GM19324 (cell line): ENCODE data around the gene RMDN3.

Experiments
- ATAC-seq: cut with Tn5 transposase; IDR thresholded peaks from one replicate; pipeline ENCODE4 v1.9.1; 2021; ENCODE audit warnings: mild to moderate bottlenecking, moderate library complexity; ENCODE audit not compliant: unreplicated experiment, low FRiP score

RMDN3 gene

GRCh38 chr15:40697916-40698315 is 57.1 kb downstream of the RMDN3 start:
- no peak for ATAC-seq

GRCh38 chr15:40696228-40696627 is 58.8 kb downstream of the RMDN3 start:
- no peak for ATAC-seq

DNA sequence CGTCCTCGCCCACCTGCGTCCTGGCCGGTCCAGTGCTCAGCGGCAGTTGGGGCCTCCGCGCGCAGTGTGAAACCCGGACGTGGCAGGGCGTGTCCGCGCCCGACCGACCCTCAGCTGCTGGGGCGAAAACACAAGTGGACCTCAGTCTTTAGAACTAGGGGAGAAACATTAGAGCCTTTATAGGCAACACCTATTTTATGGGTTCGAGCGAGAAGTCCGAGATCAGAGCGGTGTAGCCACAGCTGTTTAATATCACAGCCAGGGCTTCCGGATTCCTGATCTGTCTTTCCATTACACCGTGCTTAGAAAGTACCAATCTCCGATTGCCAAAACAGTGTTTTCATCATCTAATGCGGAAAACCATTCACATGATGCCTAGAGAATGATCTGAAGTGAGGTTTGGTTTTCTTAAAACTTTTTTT is 59.6 kb downstream of the RMDN3 start:
- peak; percentile 19 for ATAC-seq

DNA sequence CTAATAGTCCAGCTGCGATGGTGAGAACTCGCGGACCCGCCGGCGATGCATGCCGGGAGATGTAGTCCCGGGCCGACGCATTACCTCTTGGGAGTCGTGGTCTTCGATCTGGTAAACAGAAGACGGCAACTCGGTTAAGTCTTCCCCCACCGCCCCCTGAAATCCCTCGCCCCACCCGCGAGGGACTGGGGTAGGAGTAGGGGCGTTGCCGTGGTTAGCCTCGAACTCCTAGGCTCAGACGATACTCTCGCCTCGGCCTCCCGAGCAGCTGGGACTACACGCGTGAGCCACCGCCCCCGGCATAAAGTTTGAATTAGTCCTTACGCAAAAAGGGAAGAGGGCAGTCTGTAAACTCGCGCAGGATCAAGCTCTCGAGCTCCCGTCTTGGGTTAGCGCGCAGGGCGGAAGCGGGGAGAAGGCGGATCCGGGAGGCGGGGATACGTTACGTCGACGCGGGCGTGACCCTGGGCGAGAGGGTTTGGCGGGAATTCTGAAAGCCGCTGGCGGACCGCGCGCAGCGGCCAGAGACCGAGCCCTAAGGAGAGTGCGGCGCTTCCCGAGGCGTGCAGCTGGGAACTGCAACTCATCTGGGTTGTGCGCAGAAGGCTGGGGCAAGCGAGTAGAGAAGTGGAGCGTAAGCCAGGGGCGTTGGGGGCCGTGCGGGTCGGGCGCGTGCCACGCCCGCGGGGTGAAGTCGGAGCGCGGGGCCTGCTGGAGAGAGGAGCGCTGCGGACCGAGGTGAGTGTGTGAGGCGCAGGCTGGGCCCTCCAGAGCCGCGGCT is 60.2 kb downstream of the RMDN3 start, which contains the start of gene RAD51:
Gene RAD51, plus strand, starts transcription at position 487 of the 781 bp plus-strand sequence. CDS start 3,585 bp downstream, outside the sequence.
- peak; percentile 82 for ATAC-seq

- ATAC-seq: peak; percentile 2
Measured at GRCh38 chr15:40693904-40694687, 61.0 kb downstream of the RMDN3 start.

- no peak for ATAC-seq
Measured at GRCh38 chr15:40691737-40692136, 63.3 kb downstream of the RMDN3 start.

GRCh38 chr15:40688932-40689799 is 65.9 kb downstream of the RMDN3 start:
- ATAC-seq: no peak
